Spinal cord (tissue), 10 donors: Measurements from ENCODE around the gene TRPT1. TPM values are rescaled to one million over a fixed set of nuclear protein-coding genes. Genes with fewer than 3 reads are reported as not detected.

Experiments used
- DNase-seq, 6 donors: peaks; one replicate each; pipeline versions ENCODE4 v3.0.0 to v3.0.0-alpha.2; 2013 to 2015; ENCODE audit warnings: low spot score in 6 of 6, low read depth in 4 of 6
- H3K27ac ChIP-seq: one replicate; pipeline ENCODE4 v1.5.1; 2013; ENCODE audit warnings: low read depth, low read length, control low read depth
- H3K27me3 ChIP-seq: one replicate; pipeline ENCODE4 v1.6.1; 2013; ENCODE audit warnings: low read length; ENCODE audit not compliant: control insufficient read depth, insufficient read depth
- H3K36me3 ChIP-seq: one replicate; pipeline ENCODE4 v1.6.1; 2013; ENCODE audit warnings: low read length; ENCODE audit not compliant: control insufficient read depth, insufficient read depth
- H3K4me1 ChIP-seq: one replicate; pipeline ENCODE4 v1.6.1; 2013; ENCODE audit warnings: low read length; ENCODE audit not compliant: control insufficient read depth, insufficient read depth
- H3K4me3 ChIP-seq: one replicate; pipeline ENCODE4 v1.5.1; 2013; ENCODE audit warnings: low read depth, low read length, control low read depth
- H3K9me3 ChIP-seq: one replicate; pipeline ENCODE4 v1.6.1; 2013; ENCODE audit warnings: low read length; ENCODE audit not compliant: control insufficient read depth, insufficient read depth
- WGBS: methylation state at CpG from one replicate; pipeline ENCODE4 v1.1.5; 2013; ENCODE audit warnings: missing lambda C conversion rate; ENCODE audit not compliant: insufficient coverage; 5-methylcytosine and 5-hydroxymethylcytosine counted together
- polyA plus RNA-seq, 2 donors: library from polyadenylated mRNA; unstranded; fragments of 120-200 nt; gene quantifications; one replicate each; pipeline ENCODE4 v1.2.1, GENCODE V29; 2013; ENCODE audit not compliant: insufficient read length in 2 of 2
- total RNA-seq, 2 donors: library from RNA; depleted of rRNA in 1 of 2; stranded (reverse); fragments of 120-200 nt in 1 of 2; fragments of >200 nt in 1 of 2; gene quantifications; one replicate each; pipeline versions ENCODE4 v1.2.3 to v1.2.4, GENCODE V29; 2013 to 2014
- donor health status: healthy.

The TRPT1 gene
- total and polyA plus RNA-seq, 4 donors, result 10.0 to 45.6 (median 41.7) TPM

GRCh38 chr11:64204464-64204989, 21.5 kb downstream of the TRPT1 start:
- no peak overlapping the region for H3K27ac ChIP-seq
- peak in 5 of 6 donors; percentile 53 to 93 (median 77) for DNase-seq
- no peaks in the 10 kb centered on the region for H3K27me3 ChIP-seq
- no peak overlapping the region for H3K4me3 ChIP-seq
- peaks cover 96% of the 10 kb centered on the region for H3K36me3 ChIP-seq
- no peaks in the 10 kb centered on the region for H3K9me3 ChIP-seq
- 8% methylated on average over 2 of the region's 7 CpGs for WGBS
- peaks cover 22% of the 10 kb centered on the region for H3K4me1 ChIP-seq

GRCh38 chr11:64204080-64204440, 21.9 kb downstream of the TRPT1 start:
- Histone ChIP-seq H3K27me3 (no peaks in the 10 kb centered on the region), H3K27ac (no peak overlapping the region), H3K36me3 (peaks cover 96% of the 10 kb centered on the region), H3K9me3 (no peaks in the 10 kb centered on the region), H3K4me3 (no peak overlapping the region), H3K4me1 (peaks cover 18% of the 10 kb centered on the region)
- WGBS, result 87% methylated on average over 8 of the region's 16 CpGs
- no peak for DNase-seq

GRCh38 chr11:64203421-64204079, 22.4 kb downstream of the TRPT1 start:
- no peak overlapping the region for H3K27ac ChIP-seq
- peaks cover 12% of the 10 kb centered on the region for H3K4me1 ChIP-seq
- no peak overlapping the region for H3K4me3 ChIP-seq

GRCh38 chr11:64202992-64203391, 23.0 kb downstream of the TRPT1 start:
- no peak overlapping the region for H3K27ac ChIP-seq
- H3K27me3 ChIP-seq, result no peaks in the 10 kb centered on the region
- DNase-seq, result no peak
- 94% methylated on average over 8 of the region's 9 CpGs for WGBS
- peaks cover 96% of the 10 kb centered on the region for H3K36me3 ChIP-seq
- H3K9me3 ChIP-seq, result no peaks in the 10 kb centered on the region
- no peak overlapping the region for H3K4me3 ChIP-seq
- H3K4me1 ChIP-seq, result peaks cover 10% of the 10 kb centered on the region

More at GRCh38 chr11:64203421-64204079, 22.4 kb downstream of the TRPT1 start:
- Histone ChIP-seq H3K9me3 (no peaks in the 10 kb centered on the region), H3K27me3 (no peaks in the 10 kb centered on the region), H3K36me3 (peaks cover 96% of the 10 kb centered on the region)
- no peak for DNase-seq
- 85% methylated on average over 23 of the region's 27 CpGs for WGBS

GRCh38 chr11:64201543-64201942, 24.4 kb downstream of the TRPT1 start:
- Histone ChIP-seq H3K4me1 (peaks cover 5% of the 10 kb centered on the region), H3K27ac (no peak overlapping the region)
- WGBS, result 100% methylated on average over 1 of the region's 3 CpGs

GRCh38 chr11:64198511-64198910, 27.5 kb downstream of the TRPT1 start:
- DNase-seq, result no peak
- H3K4me3 ChIP-seq, result no peak overlapping the region
- no peaks in the 10 kb centered on the region for H3K9me3 ChIP-seq
- peaks cover 88% of the 10 kb centered on the region for H3K36me3 ChIP-seq
- H3K27ac ChIP-seq, result no peak overlapping the region
- no peaks in the 10 kb centered on the region for H3K4me1 ChIP-seq
- WGBS, result no CpG with 5 or more reads among the region's 2 CpGs
- H3K27me3 ChIP-seq, result no peaks in the 10 kb centered on the region

More at GRCh38 chr11:64201543-64201942, 24.4 kb downstream of the TRPT1 start:
- Histone ChIP-seq H3K36me3 (peaks cover 95% of the 10 kb centered on the region), H3K4me3 (no peak overlapping the region), H3K9me3 (no peaks in the 10 kb centered on the region), H3K27me3 (no peaks in the 10 kb centered on the region)
- DNase-seq, result no peak

GRCh38 chr11:64196626-64197025, 29.4 kb downstream of the TRPT1 start:
- peaks cover 82% of the 10 kb centered on the region for H3K36me3 ChIP-seq
- DNase-seq, result no peak

GRCh38 chr11:64192434-64192833, 33.6 kb downstream of the TRPT1 start:
- Histone ChIP-seq H3K4me3 (no peak overlapping the region), H3K4me1 (peaks cover 4% of the 10 kb centered on the region), H3K27me3 (no peaks in the 10 kb centered on the region), H3K9me3 (no peaks in the 10 kb centered on the region), H3K27ac (no peak overlapping the region), H3K36me3 (peaks cover 60% of the 10 kb centered on the region)
- WGBS, result 96% methylated on average over 5 of the region's 5 CpGs
- no peak for DNase-seq

More at GRCh38 chr11:64196626-64197025, 29.4 kb downstream of the TRPT1 start:
- Histone ChIP-seq H3K4me3 (no peak overlapping the region), H3K4me1 (no peaks in the 10 kb centered on the region), H3K27me3 (no peaks in the 10 kb centered on the region), H3K27ac (no peak overlapping the region), H3K9me3 (no peaks in the 10 kb centered on the region)
- WGBS, result 91% methylated on average over 4 of the region's 9 CpGs

GRCh38 chr11:64186492-64187165, 39.4 kb downstream of the TRPT1 start:
- Histone ChIP-seq H3K9me3 (no peaks in the 10 kb centered on the region), H3K4me3 (no peak overlapping the region), H3K27ac (no peak overlapping the region)

More at GRCh38 chr11:64186492-64187165, 39.4 kb downstream of the TRPT1 start:
- H3K27me3 ChIP-seq, result no peaks in the 10 kb centered on the region
- peaks cover 33% of the 10 kb centered on the region for H3K4me1 ChIP-seq
- DNase-seq, result peak in 2 of 6 donors; percentile 53
- WGBS, result 0% methylated on average over 45 of the region's 48 CpGs
- peaks cover 18% of the 10 kb centered on the region for H3K36me3 ChIP-seq
